ENCODE results near the gene ZNF18. TPM values are rescaled to one million over a fixed set of nuclear protein-coding genes. Genes with fewer than 3 reads are reported as not detected.
"Not testable (repeated sequence)": the region's sequence is repeated elsewhere in the genome, so short reads cannot be mapped to it uniquely, and the experiment has no call there.

ZNF18 gene
- polyA plus RNA-seq, 3 donors = 9.3 to 11.5 (median 11.3) TPM

- peak in 2 of 3 donors; percentile 10 to 25 for DNase-seq (ENCODE audit: low read depth in 3 of 3, low spot score in 2 of 3)
Measured at GRCh38 chr17:11986942-11987329, 10.3 kb downstream of the ZNF18 start.

- DNase-seq (ENCODE audit: low read depth in 3 of 3, low spot score in 2 of 3) = no peak
Measured at GRCh38 chr17:11986179-11986941, 10.9 kb downstream of the ZNF18 start.

- no peak for DNase-seq (ENCODE audit: low read depth in 3 of 3, low spot score in 2 of 3)
Measured at GRCh38 chr17:11981862-11982261, 15.4 kb downstream of the ZNF18 start.

- DNase-seq (ENCODE audit: low read depth in 3 of 3, low spot score in 2 of 3) = no peak
Measured at GRCh38 chr17:11980813-11981212, 16.5 kb downstream of the ZNF18 start.

GRCh38 chr17:11979795-11980194, 17.5 kb downstream of the ZNF18 start:
- no peak for DNase-seq (ENCODE audit: low read depth in 3 of 3, low spot score in 2 of 3)

GRCh38 chr17:11972741-11973140, 24.5 kb downstream of the ZNF18 start:
- not testable (repeated sequence) for DNase-seq (ENCODE audit: low read depth in 3 of 3, low spot score in 2 of 3)

GRCh38 chr17:11969565-11969964, 27.7 kb downstream of the ZNF18 start:
- DNase-seq (ENCODE audit: low read depth in 3 of 3, low spot score in 2 of 3) = no peak

- no peak for DNase-seq (ENCODE audit: low read depth in 3 of 3, low spot score in 2 of 3)
Measured at GRCh38 chr17:11954936-11955335, 42.3 kb downstream of the ZNF18 start.

GRCh38 chr17:11953924-11954323, 43.4 kb downstream of the ZNF18 start:
- no peak for DNase-seq (ENCODE audit: low read depth in 3 of 3, low spot score in 2 of 3)

GRCh38 chr17:11952610-11953009, 44.7 kb downstream of the ZNF18 start:
- DNase-seq (ENCODE audit: low read depth in 3 of 3, low spot score in 2 of 3) = no peak

- DNase-seq (ENCODE audit: low read depth in 3 of 3, low spot score in 2 of 3) = no peak
Measured at GRCh38 chr17:11950771-11951519, 46.3 kb downstream of the ZNF18 start.

- not testable (repeated sequence) for DNase-seq (ENCODE audit: low read depth in 3 of 3, low spot score in 2 of 3)
Measured at GRCh38 chr17:11949571-11949970, 47.7 kb downstream of the ZNF18 start.

GRCh38 chr17:11948789-11949188, 48.5 kb downstream of the ZNF18 start:
- no peak for DNase-seq (ENCODE audit: low read depth in 3 of 3, low spot score in 2 of 3)

- DNase-seq (ENCODE audit: low read depth in 3 of 3, low spot score in 2 of 3) = no peak
Measured at GRCh38 chr17:11944587-11944986, 52.7 kb downstream of the ZNF18 start.

- DNase-seq (ENCODE audit: low read depth in 3 of 3, low spot score in 2 of 3) = no peak
Measured at GRCh38 chr17:11943759-11944347, 53.4 kb downstream of the ZNF18 start.

GRCh38 chr17:11943086-11943485, 54.2 kb downstream of the ZNF18 start:
- DNase-seq (ENCODE audit: low read depth in 3 of 3, low spot score in 2 of 3) = not testable (repeated sequence)

GRCh38 chr17:11940904-11941303, 56.4 kb downstream of the ZNF18 start:
- DNase-seq (ENCODE audit: low read depth in 3 of 3, low spot score in 2 of 3) = no peak

GRCh38 chr17:11935734-11936406, 61.4 kb downstream of the ZNF18 start:
- DNase-seq (ENCODE audit: low read depth in 3 of 3, low spot score in 2 of 3) = peak; percentile 47 to 51 (median 49)

GRCh38 chr17:11932337-11932898, 64.9 kb downstream of the ZNF18 start:
- no peak for DNase-seq (ENCODE audit: low read depth in 3 of 3, low spot score in 2 of 3)

- no peak for DNase-seq (ENCODE audit: low read depth in 3 of 3, low spot score in 2 of 3)
Measured at GRCh38 chr17:11928436-11928835, 68.8 kb downstream of the ZNF18 start.

Measured in right renal cortex interstitium (tissue), 3 donors.